GM13977 (cell line): ENCODE measurements around the gene PRH2.

ENCODE experiments used
- DNase-seq: peaks from one replicate; pipeline ENCODE4 v3.0.0; 2012; ENCODE audit warnings: low spot score
- in situ Hi-C: fragments of 300-500 bp; cut with MboI; formaldehyde crosslinking; loops from one replicate; pipeline ENCODE4 v1.12.0; 2022; ENCODE audit warnings: low sequenced_read_pairs, low pct_unique_long_range_greater_than_20kb, mixed read lengths, inconsistent platforms; ENCODE audit not compliant: unreplicated experiment
- TF ChIP-seq, protein P1 (sequence below): IDR thresholded peaks from 2 replicates; pipeline ENCODE4 v1.5.1; 2012; ENCODE audit warnings: mild to moderate bottlenecking, control low read depth; ENCODE audit not compliant: insufficient read depth; ENCODE audit errors: extremely low read depth, missing control alignments

The PRH2 gene

DNA sequence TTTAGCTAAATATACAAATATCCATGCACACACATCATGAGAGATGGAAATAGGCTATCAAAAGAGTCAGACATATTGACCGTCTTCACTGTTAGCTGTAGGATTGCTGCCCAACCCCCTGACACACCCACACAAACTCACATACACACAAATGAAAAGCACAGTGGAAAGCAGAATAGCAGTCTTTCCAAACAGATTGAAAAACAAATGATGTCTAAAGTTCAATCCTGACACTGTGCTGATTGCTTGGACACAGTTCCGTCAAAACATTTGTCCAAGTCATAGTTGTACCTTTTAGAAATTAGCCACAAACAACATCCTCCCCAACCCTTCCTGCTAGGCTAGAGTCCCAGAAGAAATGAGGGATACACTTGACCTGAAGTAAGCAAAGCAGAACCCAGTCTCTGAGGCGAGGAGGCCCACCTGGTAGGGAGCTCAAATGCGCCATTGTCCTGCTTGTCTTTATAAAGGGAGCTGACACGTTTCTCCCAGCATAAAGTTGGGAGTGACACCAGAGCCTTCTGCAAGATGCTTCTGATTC is at the start of gene PRH2:
TSS of gene PRH2 (plus strand) at position 491 of the 541 bp plus-strand sequence. CDS start at position 529, 38 bp downstream.
- in situ Hi-C loops = no loop called here
- TF ChIP-seq, protein P1, sequence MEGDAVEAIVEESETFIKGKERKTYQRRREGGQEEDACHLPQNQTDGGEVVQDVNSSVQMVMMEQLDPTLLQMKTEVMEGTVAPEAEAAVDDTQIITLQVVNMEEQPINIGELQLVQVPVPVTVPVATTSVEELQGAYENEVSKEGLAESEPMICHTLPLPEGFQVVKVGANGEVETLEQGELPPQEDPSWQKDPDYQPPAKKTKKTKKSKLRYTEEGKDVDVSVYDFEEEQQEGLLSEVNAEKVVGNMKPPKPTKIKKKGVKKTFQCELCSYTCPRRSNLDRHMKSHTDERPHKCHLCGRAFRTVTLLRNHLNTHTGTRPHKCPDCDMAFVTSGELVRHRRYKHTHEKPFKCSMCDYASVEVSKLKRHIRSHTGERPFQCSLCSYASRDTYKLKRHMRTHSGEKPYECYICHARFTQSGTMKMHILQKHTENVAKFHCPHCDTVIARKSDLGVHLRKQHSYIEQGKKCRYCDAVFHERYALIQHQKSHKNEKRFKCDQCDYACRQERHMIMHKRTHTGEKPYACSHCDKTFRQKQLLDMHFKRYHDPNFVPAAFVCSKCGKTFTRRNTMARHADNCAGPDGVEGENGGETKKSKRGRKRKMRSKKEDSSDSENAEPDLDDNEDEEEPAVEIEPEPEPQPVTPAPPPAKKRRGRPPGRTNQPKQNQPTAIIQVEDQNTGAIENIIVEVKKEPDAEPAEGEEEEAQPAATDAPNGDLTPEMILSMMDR = no peak
- DNase-seq = no peak

DNA sequence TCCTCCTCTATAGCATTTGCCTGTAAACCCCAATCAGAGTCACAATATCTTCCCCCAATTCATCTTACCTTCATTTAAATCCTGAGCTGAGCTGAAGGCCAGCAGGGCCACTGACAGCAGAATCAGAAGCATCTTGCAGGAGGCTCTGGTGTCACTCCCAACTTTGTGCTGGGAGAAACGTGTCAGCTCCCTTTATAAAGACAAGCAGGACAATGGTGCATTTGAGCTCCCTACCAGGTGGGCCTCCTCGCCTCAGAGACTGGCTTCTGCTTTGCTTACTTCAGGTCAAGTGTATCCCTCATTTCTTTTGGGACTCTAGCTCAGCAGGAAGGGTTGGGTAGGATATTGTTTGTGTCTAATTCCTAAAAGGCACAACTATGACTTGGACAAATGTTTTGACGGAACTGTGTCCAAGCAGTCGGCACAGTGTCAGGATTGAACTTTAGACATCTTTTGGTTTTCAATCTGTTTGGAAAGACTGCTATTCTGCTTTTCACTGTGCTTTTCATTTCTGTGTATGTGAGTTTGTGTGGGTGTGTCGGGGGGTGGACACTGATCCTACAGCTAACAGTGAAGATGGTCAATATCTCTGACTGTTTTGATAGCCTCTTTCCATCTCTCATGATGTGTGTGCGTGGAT is 44.8 kb upstream of the PRH2 start, which contains the start of gene PRH1:
TSS of gene PRH1 (minus strand) at position 170 of the 640 bp plus-strand sequence. CDS start at position 132, 38 bp downstream.
- DNase-seq = no peak
- TF ChIP-seq, protein P1 = no peak
- in situ Hi-C loops = no loop called here

DNA sequence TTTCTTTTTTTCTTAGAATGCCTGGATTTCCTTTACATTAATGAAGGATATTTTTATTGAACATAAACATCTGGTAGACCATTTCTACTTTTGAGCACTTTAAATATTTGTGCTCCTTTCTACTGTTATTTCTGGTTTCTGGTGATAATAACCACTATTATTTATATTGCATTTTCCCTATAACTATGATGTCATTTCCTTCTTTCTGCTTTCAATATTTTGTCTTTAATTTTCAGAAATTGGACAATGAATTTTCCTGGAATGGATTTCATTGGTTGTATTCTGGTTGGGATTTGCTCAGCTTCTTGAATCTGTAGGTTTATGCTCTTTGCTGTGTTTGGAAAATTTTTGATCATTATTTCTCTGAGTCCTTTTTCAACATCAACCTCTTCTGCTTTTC is 39.8 kb upstream of the PRH2 start:
- in situ Hi-C loops = no loop called here
- no peak for DNase-seq

DNA sequence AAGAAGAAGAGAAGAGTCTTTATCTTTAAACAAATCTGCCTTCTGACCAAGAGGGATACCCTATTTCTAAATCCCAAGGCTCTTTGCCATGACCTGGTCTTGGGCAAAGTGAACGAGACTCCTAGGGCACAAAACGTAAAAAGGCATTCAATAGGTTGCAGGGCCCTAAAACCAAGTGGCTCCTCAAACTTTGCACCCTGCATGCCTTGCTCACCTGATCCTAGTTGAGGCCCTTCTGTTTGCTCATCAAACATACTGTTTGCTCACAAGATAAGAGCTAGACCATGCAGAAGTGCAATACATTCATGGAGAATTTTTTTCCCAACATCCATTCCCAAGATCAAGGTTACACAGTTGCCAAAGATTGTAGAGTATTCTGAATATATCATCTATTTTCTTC is 37.1 kb upstream of the PRH2 start:
- in situ Hi-C loops = no loop called here
- TF ChIP-seq, protein P1 = no peak
- DNase-seq = no peak

More for the DNA sequence above, 39.8 kb upstream of the PRH2 start:
- TF ChIP-seq, protein P1 = no peak

DNA sequence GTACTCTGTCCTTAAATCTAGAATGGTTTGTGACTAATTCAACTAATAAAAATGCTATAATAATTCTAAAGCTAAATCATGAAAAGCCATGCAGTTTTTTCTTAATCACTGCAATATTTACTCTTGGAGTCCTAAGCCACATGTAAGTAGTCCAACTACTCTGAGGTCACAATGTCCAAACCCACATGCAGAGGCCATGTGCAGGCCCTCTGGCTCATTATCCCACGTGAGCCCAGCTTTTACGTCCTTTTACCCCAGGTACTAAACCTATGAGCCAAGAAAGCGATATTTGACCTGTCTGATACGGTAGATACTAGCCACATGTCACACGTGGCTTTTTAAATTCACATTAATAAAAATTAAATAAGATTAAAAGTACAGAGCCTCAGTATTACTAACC is 32.2 kb upstream of the PRH2 start:
- in situ Hi-C loops = no loop called here
- TF ChIP-seq, protein P1 = no peak
- DNase-seq = no peak

DNA sequence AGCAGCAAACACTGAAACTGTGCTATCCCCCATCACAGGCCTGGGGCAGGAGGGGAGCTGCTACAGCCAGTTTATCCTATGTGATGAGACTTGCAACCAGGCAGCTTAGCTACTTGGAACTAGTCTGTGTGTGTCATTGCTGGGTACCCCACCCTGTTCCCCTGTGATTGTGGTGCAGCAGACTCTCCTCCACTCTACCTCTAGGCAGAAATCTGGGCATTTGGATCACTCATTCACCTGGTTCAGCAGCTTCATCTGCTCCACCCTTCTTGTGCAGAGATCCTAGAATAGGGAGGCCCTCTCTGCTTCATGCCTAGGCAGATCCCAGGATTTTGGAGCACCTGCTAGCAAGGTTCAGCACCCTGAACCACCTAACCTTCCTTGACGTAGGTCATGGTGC is 28.5 kb upstream of the PRH2 start:
- TF ChIP-seq, protein P1 = no peak
- in situ Hi-C loops = no loop called here
- no peak for DNase-seq

DNA sequence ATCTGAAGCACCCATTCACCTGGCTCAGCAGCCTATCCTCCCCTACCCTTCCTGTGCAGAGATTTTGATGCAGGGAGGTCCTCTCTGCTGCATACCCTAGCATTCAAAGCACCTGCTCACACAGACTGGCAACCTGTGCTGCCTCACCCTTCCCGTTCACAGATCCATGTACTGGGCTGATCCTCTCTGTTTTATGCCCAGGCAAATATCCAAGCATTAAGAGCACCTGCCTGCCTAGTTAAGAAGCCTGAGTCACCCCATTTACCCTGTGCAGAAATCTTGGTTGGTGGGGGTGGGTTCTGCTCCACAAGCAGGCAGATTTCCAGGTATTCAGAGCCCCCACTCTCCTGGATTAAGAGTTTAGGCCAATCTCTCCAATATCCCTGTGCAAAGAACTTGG is 28.1 kb upstream of the PRH2 start:
- TF ChIP-seq, protein P1 = no peak
- no peak for DNase-seq
- in situ Hi-C loops = no loop called here
